Stimulated activated CD4-positive, alpha-beta T cell treated with anti-CD3 and anti-CD28 coated beads, Interleukin-15, amount 100 ng/mL, for 48 hours (primary cell): ENCODE results near the gene ST6GALNAC3.
"Not testable (repeated sequence)": the region's sequence is repeated elsewhere in the genome, so short reads cannot be mapped to it uniquely, and the experiment has no call there.

Source experiments
- DNase-seq, 2 donors: peaks; one replicate each; pipeline ENCODE4 v3.0.0-alpha.2; 2020; ENCODE audit warnings: low read depth in 2 of 2

Gene ST6GALNAC3

DNA sequence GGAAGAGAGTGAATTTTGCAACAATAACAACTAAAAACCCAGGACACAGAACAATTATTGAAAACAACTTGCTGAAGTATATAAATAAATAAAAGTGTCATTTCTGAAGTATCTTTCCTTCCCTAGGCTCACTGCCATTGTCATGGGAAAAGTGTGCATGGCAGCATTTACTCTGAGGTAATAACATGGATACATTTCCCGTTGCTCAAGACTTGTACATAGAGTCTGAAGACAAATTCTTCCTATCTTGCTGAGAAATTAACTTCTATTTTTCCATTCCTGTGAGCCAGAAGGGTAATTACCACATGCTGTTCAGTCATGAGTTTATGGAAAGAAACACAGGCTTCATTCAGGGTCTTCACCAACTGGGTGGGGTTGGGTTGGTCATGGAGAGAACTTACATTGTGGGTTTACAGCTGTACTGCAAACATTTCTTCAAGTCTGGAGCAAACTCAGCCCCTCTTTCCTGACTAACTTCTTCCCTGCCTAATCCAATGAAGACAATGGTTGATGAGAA lies 32.2 kb downstream of the ST6GALNAC3 start:
- no peak for DNase-seq

DNA sequence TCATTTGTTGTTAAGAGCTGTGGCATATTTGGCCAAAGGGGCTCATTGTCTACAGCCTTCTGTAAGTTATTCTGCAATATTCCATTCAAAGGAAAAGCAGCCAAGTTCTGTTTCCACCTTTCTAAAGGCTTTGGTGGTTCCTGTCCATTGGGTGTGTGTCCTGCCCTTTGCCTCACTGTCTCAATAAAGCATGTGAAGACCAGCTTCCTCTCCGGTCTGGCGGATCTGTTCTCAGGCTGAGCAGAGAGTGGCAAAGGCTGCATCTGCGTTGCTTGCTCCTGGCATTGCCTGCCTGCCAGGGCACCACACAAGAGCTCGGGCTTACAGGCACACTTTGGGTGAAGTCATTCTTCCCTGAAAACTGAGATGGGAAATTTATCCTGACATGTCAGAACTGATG lies 34.9 kb downstream of the ST6GALNAC3 start:
- no peak for DNase-seq

DNA sequence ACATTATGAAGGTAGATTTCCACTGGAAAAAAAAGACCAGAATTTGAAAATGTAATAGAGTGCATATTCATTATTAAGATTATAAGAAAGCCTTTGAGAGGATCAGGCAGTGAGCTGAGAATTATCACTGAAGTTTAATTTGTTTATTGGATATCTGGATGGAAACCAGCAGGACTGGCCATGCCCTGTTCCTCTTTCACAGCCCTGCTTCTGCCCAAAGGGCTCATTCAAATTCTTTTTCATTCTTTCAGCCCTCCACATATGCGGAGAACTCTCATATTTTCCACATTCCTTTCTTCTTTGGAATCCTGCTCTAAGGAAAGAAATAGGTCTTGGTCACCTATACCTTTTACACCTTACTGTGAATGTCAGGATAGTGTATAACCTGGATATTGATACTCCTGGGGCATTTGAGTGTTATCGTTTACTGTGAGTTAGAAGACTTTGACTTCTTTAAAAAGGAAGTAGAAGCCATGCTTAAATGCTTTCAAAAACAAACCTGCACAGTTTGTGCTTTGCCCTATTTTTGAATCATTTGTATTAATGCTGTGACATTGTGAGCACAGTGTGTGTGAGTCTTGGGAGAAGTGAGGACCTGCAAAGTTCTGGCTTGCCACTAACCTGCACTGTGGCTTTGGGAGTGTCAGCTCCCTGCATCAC lies 35.5 kb downstream of the ST6GALNAC3 start:
- no peak for DNase-seq

DNA sequence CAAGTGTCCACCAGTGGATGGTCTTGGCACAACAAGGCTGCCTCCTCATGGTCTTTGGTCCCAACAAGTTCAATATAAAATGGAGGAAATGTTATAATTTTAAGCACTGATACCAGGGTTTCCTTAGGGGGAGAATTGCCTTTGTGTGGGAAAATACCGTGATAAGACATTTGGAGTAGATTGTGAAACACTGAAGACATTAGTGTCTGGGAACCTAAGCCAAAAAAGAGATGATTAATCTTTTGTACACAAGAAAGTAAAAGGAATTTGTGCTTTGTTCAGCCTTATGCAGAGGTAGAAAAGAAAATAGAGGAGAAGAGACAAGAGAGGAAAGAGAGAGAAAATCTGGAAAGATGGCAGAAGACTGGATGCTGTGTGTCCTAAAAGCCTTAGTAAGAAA lies 36.1 kb downstream of the ST6GALNAC3 start:
- DNase-seq, result no peak

DNA sequence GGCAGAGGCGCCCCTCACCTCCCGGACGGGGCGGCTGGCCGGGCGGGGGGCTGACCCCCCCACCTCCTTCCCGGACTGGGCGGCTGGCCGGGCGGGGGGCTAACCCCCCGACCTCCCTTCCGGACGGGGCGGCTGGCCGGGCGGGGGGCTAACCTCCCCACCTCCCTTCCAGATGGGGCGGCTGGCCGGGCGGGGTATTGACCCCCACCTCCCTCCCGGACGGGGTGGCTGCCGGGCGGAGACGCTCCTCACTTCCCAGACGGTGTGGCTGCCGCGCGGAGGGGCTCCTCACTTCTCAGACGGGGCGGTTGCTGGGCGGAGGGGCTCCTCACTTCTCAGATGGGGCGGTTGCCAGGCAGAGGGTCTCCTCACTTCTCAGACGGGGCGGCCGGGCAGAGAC lies 37.8 kb downstream of the ST6GALNAC3 start:
- DNase-seq, result not testable (repeated sequence)

DNA sequence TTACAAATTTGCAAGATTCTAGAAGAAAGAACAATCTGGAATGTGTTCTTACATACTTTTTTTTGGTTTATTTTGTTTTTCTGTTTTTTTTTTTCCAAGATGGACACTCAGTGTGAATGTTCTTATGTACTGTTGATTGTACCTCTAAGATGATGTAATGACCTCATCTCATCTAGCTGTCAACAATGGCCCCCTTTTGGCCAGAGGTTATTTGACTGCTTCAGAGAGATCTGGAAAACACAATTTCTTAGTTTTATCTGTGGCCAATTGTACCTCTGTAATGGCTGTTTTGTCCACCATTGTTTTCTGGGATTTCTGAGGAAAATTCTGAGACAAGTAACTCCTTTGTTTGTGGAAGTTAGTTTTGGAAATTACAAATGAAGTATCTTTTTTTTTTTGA lies 38.9 kb downstream of the ST6GALNAC3 start:
- DNase-seq, result no peak

DNA sequence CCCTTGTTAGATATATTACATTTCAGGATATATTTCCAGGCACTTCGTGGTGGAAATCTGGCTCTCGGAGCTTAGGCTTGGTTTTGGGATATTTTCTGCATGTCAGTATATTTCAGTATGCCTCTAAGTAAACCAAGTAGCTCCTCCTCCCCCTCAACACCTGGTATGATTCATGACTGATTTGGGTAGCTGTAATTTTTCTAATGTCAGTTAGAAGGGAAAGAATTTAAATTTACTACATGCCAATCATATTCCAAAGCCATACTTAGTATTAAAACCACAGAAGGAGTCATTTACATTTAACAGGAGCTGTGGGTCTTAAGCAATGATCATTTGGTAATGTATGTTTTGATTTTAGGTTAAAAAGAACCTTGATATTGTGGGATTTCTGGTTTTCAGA lies 40.6 kb downstream of the ST6GALNAC3 start:
- no peak for DNase-seq

DNA sequence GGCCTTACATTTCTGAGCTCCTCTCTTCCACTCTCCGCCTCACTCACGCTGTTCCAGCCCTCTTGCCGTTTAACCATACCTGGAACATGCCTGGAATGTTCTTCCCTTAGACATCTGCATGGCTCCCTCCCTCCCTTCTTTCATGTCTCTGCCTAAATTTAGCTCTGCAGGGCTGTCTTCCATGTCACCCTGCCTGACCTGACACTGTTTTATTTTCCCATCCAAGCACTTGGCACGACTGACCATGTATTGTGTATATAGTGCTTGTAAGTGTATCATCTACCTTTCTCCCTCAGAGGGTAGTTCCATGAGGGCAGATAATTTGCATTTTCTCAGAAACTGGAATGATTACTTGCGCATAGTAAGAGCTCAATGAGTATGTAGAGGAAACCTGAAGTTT lies 47.3 kb downstream of the ST6GALNAC3 start:
- DNase-seq, result no peak

DNA sequence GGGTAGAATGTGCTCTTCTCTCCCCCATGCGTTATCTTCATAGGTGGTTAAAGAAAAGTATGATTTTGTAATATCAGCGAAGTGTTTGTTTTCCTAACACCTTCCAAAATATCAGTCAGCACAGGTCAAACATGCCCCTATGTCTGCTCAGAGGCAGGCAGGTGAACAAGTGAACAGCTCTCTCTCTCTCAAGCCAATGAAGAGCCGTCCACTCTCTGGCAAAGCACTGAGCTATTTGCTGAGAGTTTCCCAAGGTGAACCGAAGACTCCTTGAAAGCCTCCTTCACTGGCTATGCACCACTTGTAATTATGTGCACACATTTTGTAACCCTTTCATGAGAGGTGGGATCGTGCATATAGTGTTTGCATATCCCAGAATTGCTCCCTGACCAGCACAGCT lies 47.7 kb downstream of the ST6GALNAC3 start:
- DNase-seq, result no peak

DNA sequence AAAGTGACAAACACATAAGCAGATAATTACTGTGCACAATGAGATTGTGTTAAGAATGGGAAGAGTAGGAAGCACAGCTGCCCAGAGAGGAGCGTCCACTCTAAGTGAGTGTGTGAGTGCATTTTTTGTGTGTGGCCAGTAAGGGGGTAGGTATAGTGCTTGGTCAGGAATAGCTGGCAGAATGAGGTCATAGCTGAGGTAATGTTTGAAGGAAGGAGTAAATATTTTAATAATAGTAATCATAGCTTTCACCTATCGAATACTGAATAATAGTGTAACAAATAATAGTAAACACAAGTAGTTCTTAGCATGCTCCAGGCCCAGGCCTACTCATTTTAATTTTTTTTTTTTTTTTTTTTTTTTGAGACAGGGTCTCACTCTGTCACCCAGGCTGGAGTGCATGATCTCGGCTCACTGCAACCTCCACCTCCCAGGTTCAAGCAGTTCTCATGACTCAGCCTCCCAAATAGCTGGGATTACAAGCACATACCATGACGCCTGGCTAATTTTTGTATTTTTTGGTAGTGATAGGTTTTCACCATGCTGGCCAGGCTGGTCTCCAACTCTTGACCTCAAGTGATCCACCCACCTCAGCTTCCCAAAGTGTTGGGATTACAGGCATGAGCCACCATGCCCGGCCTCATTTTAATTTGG lies 49.0 kb downstream of the ST6GALNAC3 start:
- not testable (repeated sequence) for DNase-seq

DNA sequence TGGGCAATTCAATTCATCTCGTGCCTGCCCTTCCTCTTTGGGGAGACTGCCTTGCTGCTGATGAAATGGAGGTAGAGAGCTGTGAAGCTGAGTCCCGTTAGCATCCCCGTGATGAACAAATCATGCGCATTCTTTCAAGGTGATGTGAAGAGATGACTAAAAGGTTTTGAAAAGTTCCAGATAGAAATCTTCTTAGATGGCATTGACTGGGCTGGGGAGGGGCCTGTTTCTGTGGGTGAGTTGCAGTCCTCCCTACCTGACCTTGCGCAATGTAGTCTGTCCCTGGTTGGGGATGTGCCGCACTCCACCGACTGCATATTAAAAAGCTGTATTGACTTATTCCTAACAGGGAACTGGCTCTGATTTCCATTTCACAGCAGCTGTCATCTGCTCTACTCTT lies 49.6 kb downstream of the ST6GALNAC3 start:
- DNase-seq, result no peak

DNA sequence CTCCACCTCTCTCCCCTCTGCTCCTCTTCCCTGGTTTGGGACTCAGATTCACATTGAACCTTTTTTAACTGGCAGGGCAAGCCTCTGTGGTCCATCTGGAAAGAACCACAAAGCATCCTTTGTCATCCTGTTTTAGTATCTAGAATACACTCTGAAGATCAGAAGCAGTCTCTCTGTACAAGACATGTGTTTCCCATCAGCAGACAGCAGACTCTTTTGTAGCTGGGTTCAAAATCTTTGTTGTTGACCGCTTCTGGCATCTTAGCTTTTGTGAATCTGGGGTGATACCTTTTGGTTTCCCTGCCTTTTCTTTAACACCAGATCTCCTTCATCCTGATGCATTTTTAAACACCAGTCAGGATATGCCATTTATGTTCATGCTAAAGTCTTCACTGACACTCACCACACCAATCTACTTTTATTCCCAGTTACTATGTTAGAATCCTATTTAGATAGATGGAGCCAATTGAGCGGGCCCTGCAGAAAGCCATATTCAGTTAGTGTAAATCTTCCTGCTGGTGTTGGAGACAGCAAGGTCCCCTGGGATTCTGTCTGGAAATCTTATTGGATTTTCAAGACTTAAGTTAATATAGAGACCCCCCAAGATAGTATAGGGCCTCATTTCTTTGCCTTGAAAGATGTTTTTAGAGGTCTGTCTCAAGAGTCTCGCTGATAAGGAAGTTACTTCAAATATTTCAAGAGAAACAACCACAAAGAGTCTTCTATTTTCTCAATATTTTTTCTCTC lies 51.1 kb downstream of the ST6GALNAC3 start:
- no peak for DNase-seq

DNA sequence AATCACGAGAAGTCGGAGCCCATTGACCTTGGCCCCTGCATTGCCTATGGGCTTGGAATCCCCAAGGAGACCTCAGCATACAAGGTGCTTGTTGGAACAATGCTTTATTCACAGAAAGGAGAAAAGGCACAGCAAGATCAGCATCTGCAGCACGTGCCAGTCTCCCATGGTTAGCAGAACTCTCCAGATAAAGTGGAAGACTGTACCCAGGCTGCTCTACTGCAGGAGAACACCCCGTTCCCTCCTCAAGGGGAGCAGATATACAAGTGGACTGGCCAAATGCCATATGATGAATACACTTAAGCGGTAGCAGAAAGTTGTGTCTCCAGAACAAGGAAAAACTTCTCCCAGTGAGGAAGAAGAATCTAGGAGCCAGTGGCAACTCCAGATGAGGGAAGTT lies 53.5 kb downstream of the ST6GALNAC3 start:
- no peak for DNase-seq

DNA sequence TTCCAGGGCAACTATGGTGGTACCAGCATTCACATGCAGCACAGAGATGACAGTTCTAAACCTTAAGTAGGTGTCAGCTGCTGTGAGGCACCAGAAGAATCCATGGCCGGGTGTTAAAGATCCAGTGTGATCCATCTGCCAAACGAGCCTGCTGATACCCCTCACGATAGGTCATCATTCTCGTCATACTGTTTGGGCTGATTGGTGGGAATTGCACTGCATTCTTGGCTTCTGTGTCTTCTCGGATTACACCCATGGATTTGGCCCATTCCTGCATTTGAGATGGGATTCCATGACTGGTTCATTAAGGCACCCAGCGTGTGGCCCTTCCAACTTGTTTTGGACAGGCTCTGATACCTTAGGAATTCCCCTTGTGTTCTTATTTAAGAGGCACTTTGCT lies 55.2 kb downstream of the ST6GALNAC3 start:
- DNase-seq, result no peak

DNA sequence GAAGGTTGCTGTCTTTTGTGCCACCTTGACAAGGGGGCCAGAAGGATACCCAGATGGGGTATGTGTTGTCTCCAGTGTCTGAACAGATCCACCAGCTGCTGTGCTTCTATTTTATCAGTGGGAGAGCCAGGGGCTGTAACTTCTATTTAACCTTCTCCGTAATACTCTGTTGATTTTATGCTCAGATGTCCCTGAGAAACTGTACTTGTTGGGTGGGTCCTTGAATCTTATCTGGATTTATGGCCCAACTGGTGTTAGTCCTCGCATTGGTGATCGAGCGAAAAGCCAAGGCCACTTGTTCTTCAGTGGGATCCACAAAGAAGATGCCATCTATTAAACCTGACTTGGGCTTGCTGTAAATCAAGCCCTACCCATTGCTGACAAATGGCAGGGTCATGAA lies 56.4 kb downstream of the ST6GALNAC3 start:
- DNase-seq, result no peak

DNA sequence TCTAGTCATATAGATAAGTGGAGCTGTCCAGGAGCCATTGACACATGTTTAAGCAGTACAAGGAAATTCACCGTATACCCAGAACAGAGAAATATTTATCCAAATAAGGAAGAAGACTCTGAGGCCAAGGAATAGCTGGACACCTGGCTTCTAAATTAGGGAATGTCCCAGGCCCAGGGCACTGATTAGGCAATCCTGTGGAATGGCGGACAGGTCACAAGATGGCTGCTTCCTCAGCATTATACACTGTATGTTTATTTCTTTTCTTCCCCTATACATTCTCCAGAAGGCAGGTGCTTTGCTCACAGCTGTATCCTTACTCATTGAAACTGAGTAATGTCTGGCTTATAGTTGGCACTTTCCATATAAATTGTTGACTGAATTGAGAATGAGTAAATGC lies 59.4 kb downstream of the ST6GALNAC3 start:
- DNase-seq, result no peak

DNA sequence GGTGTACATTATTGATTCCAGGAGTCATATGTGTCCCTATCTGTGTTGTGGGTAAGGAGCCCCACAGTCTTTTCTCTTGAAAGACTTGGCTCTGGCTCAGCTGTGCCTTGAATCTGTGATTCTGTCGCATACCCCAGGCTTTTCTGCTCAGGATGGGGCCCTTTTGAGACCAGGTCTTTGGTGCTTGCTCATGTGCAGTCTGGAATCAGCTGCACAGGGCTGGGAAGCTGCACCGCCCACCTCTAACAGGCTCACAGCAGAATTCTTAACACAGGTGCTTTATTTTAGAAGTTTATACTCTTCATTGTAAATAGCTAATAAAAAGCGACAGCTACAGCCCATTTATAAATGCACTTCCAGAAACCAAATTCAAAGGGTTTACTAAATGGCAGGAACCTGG lies 61.3 kb downstream of the ST6GALNAC3 start:
- DNase-seq, result no peak

DNA sequence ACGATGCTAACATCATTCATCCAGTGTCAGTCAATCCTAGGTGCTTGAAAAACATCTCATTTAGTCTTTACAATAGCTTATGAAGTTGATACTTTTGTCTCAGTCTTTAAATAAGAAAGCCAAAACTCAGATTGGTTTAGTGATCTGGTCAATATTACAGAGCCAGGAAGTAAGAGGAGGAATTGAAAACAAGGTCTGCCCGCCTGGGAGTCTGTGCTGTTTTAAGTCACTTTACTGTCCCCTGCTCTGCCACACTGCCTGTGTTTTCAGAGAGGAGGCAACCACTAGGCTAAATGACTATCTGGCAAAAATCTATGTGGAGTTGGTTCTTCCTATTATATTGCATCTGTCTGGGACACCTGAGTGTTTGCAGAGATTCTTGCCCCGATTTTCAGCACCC lies 62.3 kb downstream of the ST6GALNAC3 start:
- DNase-seq, result no peak

DNA sequence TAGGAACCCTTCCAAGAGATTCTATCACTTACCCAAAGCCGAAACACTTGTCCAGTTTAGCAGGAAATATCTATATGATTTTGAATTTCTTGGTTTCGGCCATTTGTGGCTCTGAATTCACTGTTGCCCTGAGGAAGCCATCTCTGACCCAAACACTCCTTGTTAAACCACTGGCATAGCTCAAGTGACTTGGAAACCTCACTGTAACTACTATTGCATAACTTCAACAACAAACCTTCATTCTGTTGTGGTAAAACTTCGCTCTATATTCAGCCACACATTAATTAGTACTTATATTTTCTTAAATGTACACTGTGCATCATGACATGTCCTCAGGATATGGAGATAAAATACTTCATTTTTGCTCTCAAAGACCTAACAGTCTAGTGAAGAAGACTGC lies 63.2 kb downstream of the ST6GALNAC3 start:
- DNase-seq, result no peak

DNA sequence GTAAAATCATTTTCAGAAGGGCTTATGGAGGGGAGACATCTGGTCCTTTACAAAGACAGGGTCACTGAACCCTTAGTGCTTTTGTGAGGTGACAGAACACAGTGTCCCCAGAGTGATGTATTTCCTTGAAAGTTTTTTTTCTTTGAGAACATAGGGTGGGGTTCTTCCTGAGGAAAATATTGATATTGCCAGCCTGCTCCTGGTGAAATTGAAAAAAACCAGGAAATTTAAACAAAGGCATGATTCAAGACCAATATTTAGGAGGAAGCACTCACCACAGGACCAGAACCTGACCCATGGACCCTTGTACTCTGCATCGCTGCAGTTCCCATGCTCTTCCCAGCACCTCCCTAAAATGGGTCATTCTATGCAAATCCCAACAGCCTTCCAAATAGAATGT lies 63.7 kb downstream of the ST6GALNAC3 start:
- no peak for DNase-seq

DNA sequence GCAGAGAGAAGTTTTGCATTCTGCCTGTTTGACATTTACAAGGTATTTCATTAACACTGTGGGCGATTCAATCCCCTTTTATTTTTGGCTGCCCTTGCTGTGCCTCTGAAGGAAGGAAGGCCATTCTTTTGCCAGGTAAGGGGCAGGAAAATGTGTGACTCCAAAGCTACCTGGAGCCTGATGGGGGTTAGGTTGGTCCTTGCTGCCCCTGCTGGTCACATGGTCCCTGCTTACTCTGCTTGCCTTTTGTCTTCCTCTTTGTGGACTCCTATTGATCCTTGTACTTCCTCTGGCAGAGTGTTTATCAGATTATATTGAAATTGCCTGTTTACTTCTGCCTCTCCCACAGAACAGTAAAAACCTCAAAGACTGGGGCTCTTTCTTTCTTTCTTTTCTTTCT lies 65.7 kb downstream of the ST6GALNAC3 start:
- DNase-seq, result no peak

DNA sequence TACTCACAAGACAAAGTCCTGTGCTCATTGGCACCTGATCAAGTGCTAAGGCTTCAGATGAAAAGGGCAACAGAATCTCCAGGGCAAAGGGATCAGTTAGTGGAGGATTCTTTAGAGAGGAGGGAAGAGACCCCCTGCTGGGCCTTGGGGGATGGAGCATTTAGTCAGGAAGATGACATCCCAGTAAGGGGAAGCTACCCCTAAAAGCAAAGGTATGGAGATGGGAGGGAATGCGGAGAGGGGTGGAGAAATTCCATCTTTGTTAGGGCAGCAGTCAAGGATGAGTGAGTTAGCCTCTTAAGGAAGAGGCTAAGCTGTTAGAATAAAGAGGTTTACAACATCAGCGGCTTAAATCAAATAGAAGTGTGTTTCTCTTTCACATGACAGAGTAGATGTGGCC lies 67.4 kb downstream of the ST6GALNAC3 start:
- DNase-seq, result no peak
